GM19351 (cell line): Measurements from ENCODE around the gene OOSP4A.

Experiments
- ATAC-seq: cut with Tn5 transposase; IDR thresholded peaks from one replicate; pipeline ENCODE4 v1.9.1; 2021; ENCODE audit warnings: mild to moderate bottlenecking, moderate library complexity; ENCODE audit not compliant: unreplicated experiment

The OOSP4A gene

DNA sequence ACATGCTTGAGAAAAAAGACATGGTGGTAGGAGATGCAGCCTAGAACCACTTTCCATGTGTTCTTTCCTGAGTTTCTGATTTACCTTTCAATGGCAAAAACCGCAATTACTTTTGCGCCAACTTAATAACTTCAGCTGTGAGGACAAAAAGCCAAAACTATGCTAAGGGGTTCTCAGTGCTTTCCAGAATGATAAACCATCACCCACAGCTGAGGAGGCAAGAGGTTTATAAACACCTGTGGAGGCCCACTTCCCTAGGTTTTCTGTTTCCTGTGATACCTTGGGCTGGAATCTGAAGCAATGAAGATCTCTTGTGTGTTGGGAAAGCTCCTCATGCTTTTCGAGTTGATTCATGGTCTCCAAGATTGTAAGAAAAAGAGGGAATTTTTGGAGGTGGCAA is at the start of gene OOSP4A:
TSS of gene OOSP4A (plus strand) at position 301 of the 400 bp plus-strand sequence. CDS start at position 301, 0 bp downstream.
- no peak for ATAC-seq

DNA sequence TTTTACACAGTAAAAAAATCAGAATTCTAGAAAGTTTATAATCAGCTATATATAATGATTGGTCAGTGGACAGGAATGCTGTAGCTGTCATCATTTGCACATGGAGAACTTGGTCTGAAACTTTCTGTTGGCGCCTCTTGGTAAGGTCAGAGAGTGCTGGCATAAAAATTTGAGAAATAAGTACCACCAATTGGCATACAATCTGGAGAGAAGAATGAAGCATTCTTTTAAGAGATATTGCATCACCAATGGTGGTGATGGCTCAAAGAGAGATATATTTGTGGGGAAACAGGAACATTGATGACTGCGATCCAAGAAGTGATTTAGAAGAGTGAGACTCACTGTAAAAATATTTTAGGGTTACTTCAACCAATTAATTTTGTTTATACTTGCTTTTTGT is 45.4 kb upstream of the OOSP4A start:
- no peak for ATAC-seq

DNA sequence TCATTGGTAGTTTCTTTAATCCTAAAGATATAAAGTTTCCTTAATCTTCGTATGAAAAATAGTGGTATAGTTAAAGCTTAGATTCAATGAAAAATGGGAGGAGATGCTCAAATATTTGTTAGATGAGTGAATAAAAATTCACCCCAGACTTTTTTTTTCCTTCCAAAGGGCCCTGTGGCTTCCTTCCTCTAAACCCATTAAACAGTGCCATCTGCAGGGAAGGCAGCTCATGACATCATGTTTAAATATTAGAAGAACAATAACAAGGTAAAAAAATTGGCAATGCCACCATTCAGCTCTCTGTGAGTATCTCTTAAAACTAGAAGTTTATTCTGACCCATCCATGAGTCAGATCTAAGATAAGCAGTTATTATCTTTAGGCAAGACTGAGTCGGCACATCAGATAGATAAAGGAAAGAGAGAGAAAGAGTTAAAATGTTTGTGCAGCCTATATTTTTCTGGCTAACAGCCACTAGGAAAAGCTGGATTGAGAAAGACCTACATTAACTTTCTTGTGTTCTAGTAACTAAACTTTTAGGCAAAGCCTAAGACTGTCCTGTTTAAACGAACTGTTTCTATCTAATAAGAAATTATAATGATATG is 44.7 kb upstream of the OOSP4A start:
- no peak for ATAC-seq

DNA sequence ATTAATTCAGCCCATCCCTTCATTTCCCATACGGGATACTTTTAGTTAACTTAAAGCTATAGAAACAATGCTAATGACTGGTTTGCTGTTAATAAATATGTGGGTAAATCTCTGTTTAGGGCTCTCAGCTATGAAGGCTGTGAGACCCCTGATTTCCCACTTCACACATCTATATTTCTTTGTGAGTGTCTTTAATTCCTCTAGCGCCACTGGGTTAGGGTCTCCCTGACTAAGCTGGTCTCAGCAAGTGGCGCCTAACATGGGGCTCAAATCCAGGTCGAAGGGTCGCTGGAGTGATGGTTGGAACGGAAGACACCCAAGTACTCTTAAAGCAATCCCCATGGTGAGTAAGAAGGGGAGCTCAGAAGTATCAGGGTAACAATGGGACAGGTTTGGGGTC is 40.0 kb upstream of the OOSP4A start:
- no peak for ATAC-seq

- ATAC-seq = no peak
These were observed 32.1 kb upstream of the OOSP4A start for GRCh38 chr11:59931688-59932087.

- no peak for ATAC-seq
These were observed 25.7 kb upstream of the OOSP4A start, which contains the start of gene OOSP1 for GRCh38 chr11:59938132-59938531. TSS of gene OOSP1 (plus strand) at chr11:59938432. CDS start at chr11:59938455, 23 bp downstream.

DNA sequence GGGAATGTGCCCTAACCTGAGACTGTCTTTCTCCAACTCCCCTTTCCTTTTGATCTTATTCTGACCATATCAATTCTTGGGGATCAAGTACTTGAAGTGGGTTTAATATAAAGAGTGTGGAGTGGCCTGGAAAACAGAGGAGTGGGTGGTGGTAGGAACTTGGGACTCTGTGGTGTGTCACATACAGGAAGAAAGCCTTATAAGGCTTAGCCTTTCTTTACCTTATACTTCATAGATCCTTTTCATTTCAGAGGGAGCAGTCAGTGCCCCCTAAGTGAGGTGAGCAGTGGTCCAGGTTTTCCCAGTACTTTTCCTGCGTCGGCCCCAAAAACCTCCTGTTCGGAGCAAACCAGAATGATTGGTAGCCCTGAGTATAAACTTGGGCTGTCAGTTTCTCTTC is 25.1 kb upstream of the OOSP4A start:
- no peak for ATAC-seq

- no peak for ATAC-seq
These were observed 24.4 kb upstream of the OOSP4A start for GRCh38 chr11:59939482-59939881.

GRCh38 chr11:59941091-59941490 is 22.7 kb upstream of the OOSP4A start:
- no peak for ATAC-seq

- no peak for ATAC-seq
These were observed 19.7 kb upstream of the OOSP4A start for GRCh38 chr11:59943997-59944714.

- ATAC-seq = no peak
These were observed 19.1 kb upstream of the OOSP4A start for GRCh38 chr11:59944720-59945119.

DNA sequence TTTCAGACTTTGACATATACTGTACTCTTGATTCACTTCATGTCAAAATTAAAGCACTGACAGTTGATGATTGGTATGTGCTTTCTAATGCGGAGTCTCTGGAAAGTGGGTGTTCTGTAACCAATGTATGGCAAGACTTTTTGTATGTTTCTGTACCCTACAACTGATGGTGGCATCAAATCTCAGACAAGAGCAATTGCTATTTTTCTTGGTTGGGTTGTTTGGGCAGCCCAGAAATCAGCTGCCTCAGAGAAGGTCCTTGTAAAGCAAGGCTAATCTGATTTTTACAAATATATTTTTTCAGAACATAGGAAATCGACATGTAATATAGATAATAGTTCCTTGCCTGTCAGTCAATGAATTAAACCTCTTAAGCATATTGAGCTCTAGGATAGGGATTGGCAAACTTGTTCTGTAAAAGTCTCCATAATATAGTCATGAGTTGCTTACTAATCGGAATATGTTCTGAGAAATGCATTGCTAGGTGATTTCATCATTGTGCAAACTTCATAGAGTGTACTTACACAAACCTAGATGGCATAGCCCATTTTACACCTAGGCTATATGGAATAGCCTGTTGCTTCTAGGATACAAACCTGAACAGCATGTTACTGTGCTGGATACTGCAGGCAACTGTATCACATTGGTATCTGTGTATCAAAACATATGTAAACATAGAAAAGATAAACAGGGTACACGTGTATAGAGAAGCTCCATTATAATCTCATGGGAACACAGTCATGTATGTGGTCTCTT is 10.2 kb upstream of the OOSP4A start:
- ATAC-seq = no peak

GRCh38 chr11:59954219-59954847 is 9.5 kb upstream of the OOSP4A start:
- no peak for ATAC-seq

GRCh38 chr11:59957094-59957493 is 6.7 kb upstream of the OOSP4A start:
- no peak for ATAC-seq

GRCh38 chr11:59960502-59961381 is 3.1 kb upstream of the OOSP4A start:
- ATAC-seq = no peak

GRCh38 chr11:59962107-59962482 is 1.7 kb upstream of the OOSP4A start:
- no peak for ATAC-seq

DNA sequence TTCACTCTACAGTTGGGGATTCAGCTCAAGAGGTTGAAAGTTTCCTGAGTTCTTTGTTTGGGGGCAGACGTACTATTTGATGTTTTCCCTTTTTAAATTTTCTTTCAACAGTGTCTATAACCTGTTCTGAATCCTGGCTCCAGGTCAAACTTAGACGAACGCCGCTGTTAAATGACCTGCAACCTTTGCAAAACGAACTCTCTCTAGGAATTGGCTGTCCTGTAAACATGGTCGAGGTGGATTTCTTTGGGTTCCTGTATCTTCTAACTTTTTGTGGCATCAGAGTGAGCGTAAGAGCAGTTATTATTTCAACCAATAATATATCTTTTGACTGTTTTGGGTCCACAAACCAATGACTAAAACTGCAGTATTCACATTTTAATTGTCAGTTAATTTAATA is 1.6 kb downstream of the OOSP4A start:
- no peak for ATAC-seq

DNA sequence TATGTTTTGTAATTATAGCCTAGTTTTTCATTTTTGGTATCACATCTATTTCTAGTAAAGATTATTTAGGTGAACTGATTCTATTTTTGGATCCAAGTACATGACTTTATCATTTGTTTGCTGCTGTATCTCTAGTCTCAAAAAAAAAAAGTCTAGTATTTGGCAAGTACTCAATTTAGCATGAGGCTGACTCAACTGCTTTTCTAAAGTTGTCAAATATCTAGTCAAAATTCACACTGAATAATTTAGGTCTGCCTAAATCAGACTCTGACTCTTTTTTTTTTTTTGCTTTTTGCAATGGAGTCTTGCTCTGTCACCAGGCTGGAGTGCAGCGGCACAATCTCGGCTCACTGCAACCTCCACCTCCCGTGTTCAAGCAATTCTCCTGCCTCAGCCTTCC is 2.4 kb downstream of the OOSP4A start:
- ATAC-seq = no peak

GRCh38 chr11:59967677-59968394 is 4.0 kb downstream of the OOSP4A start:
- ATAC-seq = no peak

GRCh38 chr11:59968395-59968783 is 4.6 kb downstream of the OOSP4A start:
- ATAC-seq = no peak
